Neural cell (in vitro differentiated cells): ENCODE results near the gene LY6G6F. TPM values are rescaled to one million over a fixed set of nuclear protein-coding genes. Genes with fewer than 3 reads are reported as not detected.

Source experiments
- H2AFZ ChIP-seq: fragments of 200-600, 300-800 bp; sonication (generic), shearing (Covaris generic); 2 replicates; pipeline ENCODE4 v1.6.0; 2014; ENCODE audit warnings: low read depth, mild to moderate bottlenecking, antibody characterized with exemption, low read length, moderate library complexity
- H3F3A ChIP-seq: fragments of 200-600 bp; shearing (Covaris generic); 2 replicates; pipeline ENCODE4 v1.6.1; 2016; ENCODE audit warnings: mild to moderate bottlenecking, moderate library complexity, mixed read lengths, antibody characterized with exemption, low read length; ENCODE audit not compliant: insufficient read depth, poor library complexity, severe bottlenecking
- H3K27ac ChIP-seq: fragments of 200-600, 300-800 bp; sonication (generic), shearing (Covaris generic); 2 replicates; pipeline ENCODE4 v1.5.1; 2014; ENCODE audit warnings: mild to moderate bottlenecking, low read length, moderate library complexity
- H3K27me3 ChIP-seq: fragments of 300-800, 200-600 bp; sonication (generic), shearing (Covaris generic); 2 replicates; pipeline ENCODE4 v1.6.0; 2014; ENCODE audit warnings: mild to moderate bottlenecking, low read depth, low read length, moderate library complexity; ENCODE audit not compliant: insufficient read depth
- H3K36me3 ChIP-seq: fragments of 300-800, 200-600 bp; sonication (generic), shearing (Covaris generic); 2 replicates; pipeline ENCODE4 v1.5.1; 2014; ENCODE audit warnings: mild to moderate bottlenecking, antibody characterized with exemption, low read length, moderate library complexity; ENCODE audit not compliant: insufficient read depth
- H3K4me2 ChIP-seq: fragments of 300-800, 200-600 bp; sonication (generic), shearing (Covaris generic); 2 replicates; pipeline ENCODE4 v1.6.0; 2014; ENCODE audit warnings: mild to moderate bottlenecking, low read length
- H3K4me3 ChIP-seq: fragments of 300-800, 200-600 bp; sonication (generic), shearing (Covaris generic); 2 replicates; pipeline ENCODE4 v1.5.1; 2014; ENCODE audit warnings: mild to moderate bottlenecking, low read length, moderate library complexity
- H3K79me2 ChIP-seq: fragments of 200-600 bp; shearing (Covaris generic); replicated peaks from 2 replicates; pipeline ENCODE4 v1.6.0; 2014; ENCODE audit warnings: mild to moderate bottlenecking, low read length, moderate library complexity; ENCODE audit not compliant: insufficient read depth
- H3K9ac ChIP-seq: fragments of 300-800, 200-600 bp; sonication (generic), shearing (Covaris generic); 2 replicates; pipeline ENCODE4 v1.6.1; 2016; ENCODE audit warnings: mild to moderate bottlenecking, low read length, mixed read lengths
- H3K9me2 ChIP-seq: fragments of 200-600 bp; shearing (Covaris generic); 2 replicates; pipeline ENCODE4 v1.6.1; 2016; ENCODE audit warnings: mild to moderate bottlenecking, low read length, mixed read lengths; ENCODE audit not compliant: insufficient read depth
- H3K9me3 ChIP-seq: fragments of 200-600, 300-800 bp; sonication (generic), shearing (Covaris generic); 2 replicates; pipeline ENCODE4 v1.6.1; 2016; ENCODE audit warnings: mild to moderate bottlenecking, mixed run types, low read length, moderate library complexity, mixed read lengths
- H4K20me1 ChIP-seq: fragments of 200-600 bp; shearing (Covaris generic); 2 replicates; pipeline ENCODE4 v1.6.1; 2016; ENCODE audit warnings: mild to moderate bottlenecking, mixed run types; ENCODE audit not compliant: insufficient read depth
- CTCF ChIP-seq: fragments of 450-650 bp; IDR thresholded peaks from 2 replicates; pipeline ENCODE4 v1.5.1; 2014; ENCODE audit warnings: antibody characterized with exemption, mild to moderate bottlenecking, moderate library complexity; ENCODE audit not compliant: poor library complexity, severe bottlenecking
- EP300 ChIP-seq: fragments of 450-650 bp; conservative IDR thresholded peaks from 2 replicates; pipeline ENCODE4 v1.6.1; 2014; ENCODE audit warnings: antibody characterized with exemption, mild to moderate bottlenecking, moderate library complexity; ENCODE audit not compliant: poor library complexity, severe bottlenecking
- EZH2 ChIP-seq: fragments of 200-600, 300-800 bp; shearing (Covaris generic), sonication (generic); IDR thresholded peaks from 2 replicates; pipeline ENCODE4 v1.6.1; 2014; ENCODE audit warnings: antibody characterized with exemption, low read length, borderline replicate concordance, mild to moderate bottlenecking; ENCODE audit not compliant: insufficient read depth, poor library complexity, severe bottlenecking
- MXI1 ChIP-seq: fragments of 450-650 bp; conservative IDR thresholded peaks from 2 replicates; pipeline ENCODE4 v1.6.1; 2014; ENCODE audit warnings: antibody characterized with exemption, mild to moderate bottlenecking; ENCODE audit not compliant: poor library complexity, severe bottlenecking
- POLR2AphosphoS5 ChIP-seq: IDR thresholded peaks from 2 replicates; pipeline ENCODE4 v1.6.1; 2012
- RAD21 ChIP-seq: fragments of 450-650 bp; conservative IDR thresholded peaks from 2 replicates; pipeline ENCODE4 v1.6.1; 2014; ENCODE audit warnings: antibody characterized with exemption, mild to moderate bottlenecking, moderate library complexity
- REST ChIP-seq: IDR thresholded peaks from 2 replicates; pipeline ENCODE4 v1.6.1; 2012; ENCODE audit warnings: borderline replicate concordance
- SMC3 ChIP-seq: fragments of 450-650 bp; conservative IDR thresholded peaks from 2 replicates; pipeline ENCODE4 v1.6.1; 2014; ENCODE audit warnings: antibody characterized with exemption, mild to moderate bottlenecking, moderate library complexity; ENCODE audit not compliant: poor library complexity
- TAF1 ChIP-seq: IDR thresholded peaks from 2 replicates; pipeline ENCODE4 v1.6.1; 2012; ENCODE audit warnings: low read depth
- polyA plus RNA-seq: library from polyadenylated mRNA; depleted of rRNA; stranded (reverse); fragments of >200 nt; gene quantifications from 2 replicates; pipeline ENCODE4 v1.2.3, GENCODE V29; 2014

LY6G6F gene
- polyA plus RNA-seq, 1 donor from 2014 or later: not detected

DNA sequence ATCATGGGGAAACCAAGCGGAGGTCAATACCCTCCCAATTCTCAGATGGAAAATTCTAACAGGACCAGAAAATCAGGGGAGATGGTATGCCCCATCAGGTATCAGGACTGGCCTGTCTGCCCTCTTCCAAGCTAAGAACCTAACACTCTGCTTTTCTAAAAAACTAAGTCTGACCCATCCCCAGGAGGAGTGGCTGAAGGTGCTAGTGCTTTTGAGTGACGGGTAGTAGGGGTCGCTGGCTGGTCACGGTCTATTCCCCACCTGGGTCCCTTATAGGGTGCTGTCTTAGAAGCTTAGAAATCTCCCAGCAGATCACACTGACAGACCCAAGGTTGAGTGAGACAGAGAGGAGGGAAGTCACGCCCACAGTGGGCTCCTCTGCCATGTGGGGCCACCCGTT, 13.1 kb upstream of the LY6G6F start:
- no peaks in the 10 kb centered on the region for H3K36me3 ChIP-seq
- no peaks in the 10 kb centered on the region for H3K9me3 ChIP-seq
- H3F3A ChIP-seq: no peaks in the 10 kb centered on the region
- no peak for TF ChIP-seq EZH2
- TF ChIP-seq MXI1: no peak
- TF ChIP-seq CTCF: no peak
- no peak for TF ChIP-seq TAF1
- no peak for TF ChIP-seq SMC3
- no peak for TF ChIP-seq RAD21
- no peak for TF ChIP-seq EP300
- no peak for TF ChIP-seq REST
- no peak for TF ChIP-seq POLR2AphosphoS5
- H2AFZ ChIP-seq: no peak overlapping the region
- no peak overlapping the region for H3K27ac ChIP-seq
- H4K20me1 ChIP-seq: no peaks in the 10 kb centered on the region
- H3K9me2 ChIP-seq: no peaks in the 10 kb centered on the region
- no peaks in the 10 kb centered on the region for H3K79me2 ChIP-seq
- no peak overlapping the region for H3K9ac ChIP-seq
- H3K4me2 ChIP-seq: no peak overlapping the region
- H3K4me3 ChIP-seq: no peak overlapping the region
- no peaks in the 10 kb centered on the region for H3K27me3 ChIP-seq

DNA sequence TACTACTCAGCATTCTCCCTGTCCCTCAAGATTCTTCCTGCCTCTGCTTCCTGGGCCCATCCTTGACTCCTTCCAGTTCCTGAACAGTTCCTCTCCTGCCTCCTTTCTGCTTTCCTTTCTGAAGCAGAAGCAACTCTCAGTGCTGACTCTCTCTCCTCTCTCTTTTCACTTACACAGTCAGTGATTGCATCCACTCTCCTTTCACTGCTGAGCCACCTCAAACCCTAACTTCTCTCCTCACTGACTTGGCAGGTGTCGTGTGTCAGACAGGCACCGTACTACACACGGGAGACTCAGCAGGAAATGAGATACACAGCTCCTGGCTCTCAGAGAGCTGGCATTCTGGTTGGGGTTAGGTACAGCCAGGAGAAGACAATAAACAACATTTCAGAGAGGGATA, 9.1 kb upstream of the LY6G6F start:
- no peaks in the 10 kb centered on the region for H3F3A ChIP-seq
- no peak overlapping the region for H3K4me2 ChIP-seq
- H3K36me3 ChIP-seq: no peaks in the 10 kb centered on the region
- H3K27me3 ChIP-seq: no peaks in the 10 kb centered on the region
- no peak overlapping the region for H3K9ac ChIP-seq
- H3K9me3 ChIP-seq: no peaks in the 10 kb centered on the region
- H3K4me3 ChIP-seq: no peak overlapping the region
- no peaks in the 10 kb centered on the region for H4K20me1 ChIP-seq
- TF ChIP-seq REST: no peak
- TF ChIP-seq TAF1: no peak
- TF ChIP-seq RAD21: no peak
- H3K27ac ChIP-seq: no peak overlapping the region
- no peaks in the 10 kb centered on the region for H3K9me2 ChIP-seq
- no peak overlapping the region for H2AFZ ChIP-seq
- H3K79me2 ChIP-seq: peaks cover 24% of the 10 kb centered on the region
